GM23338 (cell line): Measurements from ENCODE around the gene EARS2. TPM values are rescaled to one million over a fixed set of nuclear protein-coding genes. Genes with fewer than 3 reads are reported as not detected.

ENCODE experiments used
- ATAC-seq: fragments of 200-7000 bp; cut with Tn5 transposase; 3 replicates; pipeline ENCODE4 v1.9.1; 2020
- DNase-seq: peaks from one replicate; pipeline ENCODE4 v3.0.0-alpha.2; 2015; ENCODE audit warnings: low spot score
- H2AFZ ChIP-seq: fragments of 200-600 bp; sonication (generic); 2 replicates; pipeline ENCODE4 v1.8.0; 2016; ENCODE audit warnings: antibody characterized with exemption, mild to moderate bottlenecking, moderate library complexity
- H3F3A ChIP-seq: fragments of 200-600 bp; sonication (generic); replicated peaks from 2 replicates; pipeline ENCODE4 v1.8.0; 2017; ENCODE audit warnings: antibody characterized with exemption, mixed run types, low read depth
- H3K27ac ChIP-seq: fragments of 200-600 bp; sonication (generic); 2 replicates; pipeline ENCODE4 v1.6.1; 2016; ENCODE audit warnings: low read depth
- H3K27me3 ChIP-seq: fragments of 200-600 bp; sonication (generic); 2 replicates; pipeline ENCODE4 v1.8.0; 2016; ENCODE audit warnings: mild to moderate bottlenecking, mixed run types, moderate library complexity; ENCODE audit not compliant: insufficient read depth
- H3K36me3 ChIP-seq: fragments of 200-600 bp; sonication (generic); 2 replicates; pipeline ENCODE4 v1.8.0; 2016; ENCODE audit warnings: mild to moderate bottlenecking; ENCODE audit not compliant: insufficient read depth
- H3K4me1 ChIP-seq: fragments of 200-600 bp; sonication (generic); 2 replicates; pipeline ENCODE4 v1.8.0; 2016; ENCODE audit warnings: mild to moderate bottlenecking, moderate library complexity; ENCODE audit not compliant: insufficient read depth
- H3K4me2 ChIP-seq: fragments of 200-600 bp; sonication (generic); 2 replicates; pipeline ENCODE4 v1.7.1; 2017; ENCODE audit warnings: mixed run types
- H3K4me3 ChIP-seq: fragments of 200-600 bp; sonication (generic); 2 replicates; pipeline ENCODE4 v1.6.1; 2016; ENCODE audit warnings: mixed run types
- H3K79me2 ChIP-seq: fragments of 200-600 bp; sonication (generic); replicated peaks from 2 replicates; pipeline ENCODE4 v1.8.0; 2017; ENCODE audit warnings: mild to moderate bottlenecking; ENCODE audit not compliant: insufficient read depth
- H3K9me2 ChIP-seq: fragments of 200-600 bp; sonication (generic); 2 replicates; pipeline ENCODE4 v1.8.0; 2017; ENCODE audit not compliant: insufficient read depth
- H4K20me1 ChIP-seq: fragments of 200-600 bp; sonication (generic); replicated peaks from 2 replicates; pipeline ENCODE4 v1.8.0; 2017; ENCODE audit warnings: mild to moderate bottlenecking; ENCODE audit not compliant: insufficient read depth
- H3K27ac Mint-ChIP-seq: 2 replicates; pipeline ENCODE4 v1.8.0; 2020; ENCODE audit warnings: inconsistent platforms, mild to moderate bottlenecking, moderate library complexity, mixed read lengths
- H3K27me3 Mint-ChIP-seq: 3 replicates; pipeline ENCODE4 v1.8.0; 2022; ENCODE audit warnings: low read depth, mild to moderate bottlenecking, moderate library complexity, mixed read lengths, inconsistent platforms; ENCODE audit not compliant: insufficient read depth, poor library complexity
- H3K36me3 Mint-ChIP-seq: 3 replicates; pipeline ENCODE4 v1.8.0; 2021; ENCODE audit warnings: low read depth, mild to moderate bottlenecking, inconsistent platforms, moderate library complexity, mixed read lengths
- H3K4me1 Mint-ChIP-seq: 3 replicates; pipeline ENCODE4 v1.8.0; 2020; ENCODE audit warnings: mild to moderate bottlenecking, inconsistent platforms, mixed read lengths
- H3K4me3 Mint-ChIP-seq: 3 replicates; pipeline ENCODE4 v1.8.0; 2021; ENCODE audit warnings: moderate library complexity, mild to moderate bottlenecking, inconsistent platforms, mixed read lengths
- H3K9me3 Mint-ChIP-seq: 3 replicates; pipeline ENCODE4 v1.8.0; 2020; ENCODE audit warnings: moderate library complexity, mild to moderate bottlenecking, inconsistent platforms, mixed read lengths
- CREB1 ChIP-seq: fragments of 250-450 bp; sonication (Bioruptor Pico); IDR thresholded peaks from 2 replicates; pipeline ENCODE4 v1.5.0; 2020; ENCODE audit warnings: low read depth, mild to moderate bottlenecking, moderate library complexity
- EZH2phosphoT487 ChIP-seq: fragments of 200-600 bp; sonication (generic); IDR thresholded peaks from one replicate; pipeline ENCODE4 v1.8.1; 2018; ENCODE audit warnings: antibody characterized with exemption; ENCODE audit not compliant: unreplicated experiment
- NANOG ChIP-seq: IDR thresholded peaks from 2 replicates; pipeline ENCODE4 v1.6.1; 2016; ENCODE audit warnings: antibody characterized with exemption, borderline replicate concordance
- POLR2AphosphoS5 ChIP-seq: IDR thresholded peaks from 2 replicates; pipeline ENCODE4 v1.6.1; 2016; ENCODE audit warnings: antibody characterized with exemption, low read depth
- STAT1 ChIP-seq: IDR thresholded peaks from one replicate; pipeline ENCODE4 v1.6.1; 2016; ENCODE audit warnings: antibody characterized with exemption; ENCODE audit not compliant: unreplicated experiment
- ZNF114 ChIP-seq: fragments of 250-450 bp; sonication (Bioruptor Pico); IDR thresholded peaks from 2 replicates; pipeline ENCODE4 v1.5.0; 2020; ENCODE audit warnings: mild to moderate bottlenecking, moderate library complexity
- ZNF331 ChIP-seq: fragments of 250-450 bp; sonication (Bioruptor Pico); IDR thresholded peaks from 2 replicates; pipeline ENCODE4 v1.5.0; 2020; ENCODE audit warnings: low read depth, mild to moderate bottlenecking, moderate library complexity
- polyA plus RNA-seq: library from polyadenylated mRNA; unstranded; fragments of >200 nt; fragmentation: Nextera tagmentation; extraction: Ambion mirVana; gene quantifications from 2 replicates; pipeline ENCODE4 v1.2.1, GENCODE V29; 2016
- total RNA-seq: library from RNA; depleted of rRNA; stranded (reverse); fragments of >200 nt; shearing (Covaris generic); gene quantifications from 2 replicates; pipeline ENCODE4 v1.2.3, GENCODE V29; 2014
- TF ChIP-seq, protein P1 (sequence below): IDR thresholded peaks from one replicate; pipeline ENCODE4 v1.6.1; 2018; ENCODE audit warnings: antibody characterized with exemption; ENCODE audit not compliant: unreplicated experiment
- TF ChIP-seq, protein P2 (sequence below): IDR thresholded peaks from 2 replicates; pipeline ENCODE4 v1.6.1; 2016; ENCODE audit warnings: antibody characterized with exemption
- TF ChIP-seq, protein P3 (sequence below), 2 experiments: fragments of 200-600 bp in 1 of 2; sonication (generic) in 1 of 2; conservative IDR thresholded peaks; 2 replicates each; pipeline versions ENCODE4 v1.5.1 to v1.6.1; 2016 to 2017; ENCODE audit warnings: antibody characterized with exemption in 2 of 2, low read depth in 2 of 2, mild to moderate bottlenecking in 2 of 2, moderate library complexity in 1 of 2

The EARS2 gene
- total and polyA plus RNA-seq, 2 experiments from 2014 or later = 22.6 to 89.1 TPM

DNA sequence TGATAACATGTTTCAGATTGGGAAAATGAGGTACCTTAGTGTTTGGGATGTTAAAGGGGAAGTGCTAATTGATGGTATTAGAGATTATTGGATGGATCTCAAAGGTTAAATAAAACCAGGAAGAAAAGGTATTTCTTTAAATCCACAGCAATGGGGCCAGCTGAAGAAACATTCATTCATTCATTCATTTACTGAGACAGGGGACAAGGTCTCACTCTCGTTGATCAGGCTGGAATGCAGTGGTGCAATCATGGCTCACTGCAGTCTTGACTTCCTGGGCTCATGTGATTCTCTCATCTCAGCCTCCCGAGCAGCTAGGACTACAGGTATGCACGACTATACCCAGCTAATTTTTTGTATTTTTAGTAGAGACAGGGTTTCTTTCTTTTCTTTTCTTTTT is 19.8 kb downstream of the EARS2 start:
- Histone ChIP-seq H3K36me3 (peaks cover 49% of the 10 kb centered on the region), H3K27me3 (no peaks in the 10 kb centered on the region), H3K4me3 (no peak overlapping the region), H4K20me1 (peaks cover 2% of the 10 kb centered on the region), H3K4me2 (no peak overlapping the region), H3K27ac (no peak overlapping the region), H3K4me1 (no peaks in the 10 kb centered on the region), H2AFZ (no peak overlapping the region), H3F3A (no peaks in the 10 kb centered on the region), H3K79me2 (no peaks in the 10 kb centered on the region), H3K9me2 (no peaks in the 10 kb centered on the region)
- H3K4me3 Mint-ChIP-seq = no peak overlapping the region
- no peak overlapping the region for H3K27ac Mint-ChIP-seq
- TF ChIP-seq, protein P1, sequence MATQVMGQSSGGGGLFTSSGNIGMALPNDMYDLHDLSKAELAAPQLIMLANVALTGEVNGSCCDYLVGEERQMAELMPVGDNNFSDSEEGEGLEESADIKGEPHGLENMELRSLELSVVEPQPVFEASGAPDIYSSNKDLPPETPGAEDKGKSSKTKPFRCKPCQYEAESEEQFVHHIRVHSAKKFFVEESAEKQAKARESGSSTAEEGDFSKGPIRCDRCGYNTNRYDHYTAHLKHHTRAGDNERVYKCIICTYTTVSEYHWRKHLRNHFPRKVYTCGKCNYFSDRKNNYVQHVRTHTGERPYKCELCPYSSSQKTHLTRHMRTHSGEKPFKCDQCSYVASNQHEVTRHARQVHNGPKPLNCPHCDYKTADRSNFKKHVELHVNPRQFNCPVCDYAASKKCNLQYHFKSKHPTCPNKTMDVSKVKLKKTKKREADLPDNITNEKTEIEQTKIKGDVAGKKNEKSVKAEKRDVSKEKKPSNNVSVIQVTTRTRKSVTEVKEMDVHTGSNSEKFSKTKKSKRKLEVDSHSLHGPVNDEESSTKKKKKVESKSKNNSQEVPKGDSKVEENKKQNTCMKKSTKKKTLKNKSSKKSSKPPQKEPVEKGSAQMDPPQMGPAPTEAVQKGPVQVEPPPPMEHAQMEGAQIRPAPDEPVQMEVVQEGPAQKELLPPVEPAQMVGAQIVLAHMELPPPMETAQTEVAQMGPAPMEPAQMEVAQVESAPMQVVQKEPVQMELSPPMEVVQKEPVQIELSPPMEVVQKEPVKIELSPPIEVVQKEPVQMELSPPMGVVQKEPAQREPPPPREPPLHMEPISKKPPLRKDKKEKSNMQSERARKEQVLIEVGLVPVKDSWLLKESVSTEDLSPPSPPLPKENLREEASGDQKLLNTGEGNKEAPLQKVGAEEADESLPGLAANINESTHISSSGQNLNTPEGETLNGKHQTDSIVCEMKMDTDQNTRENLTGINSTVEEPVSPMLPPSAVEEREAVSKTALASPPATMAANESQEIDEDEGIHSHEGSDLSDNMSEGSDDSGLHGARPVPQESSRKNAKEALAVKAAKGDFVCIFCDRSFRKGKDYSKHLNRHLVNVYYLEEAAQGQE = no peak
- TF ChIP-seq NANOG (no peak), ZNF331 (CRISPR knock-in tag) (no peak), POLR2AphosphoS5 (no peak), STAT1 (no peak)
- TF ChIP-seq, protein P2, sequence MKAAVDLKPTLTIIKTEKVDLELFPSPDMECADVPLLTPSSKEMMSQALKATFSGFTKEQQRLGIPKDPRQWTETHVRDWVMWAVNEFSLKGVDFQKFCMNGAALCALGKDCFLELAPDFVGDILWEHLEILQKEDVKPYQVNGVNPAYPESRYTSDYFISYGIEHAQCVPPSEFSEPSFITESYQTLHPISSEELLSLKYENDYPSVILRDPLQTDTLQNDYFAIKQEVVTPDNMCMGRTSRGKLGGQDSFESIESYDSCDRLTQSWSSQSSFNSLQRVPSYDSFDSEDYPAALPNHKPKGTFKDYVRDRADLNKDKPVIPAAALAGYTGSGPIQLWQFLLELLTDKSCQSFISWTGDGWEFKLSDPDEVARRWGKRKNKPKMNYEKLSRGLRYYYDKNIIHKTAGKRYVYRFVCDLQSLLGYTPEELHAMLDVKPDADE = no peak
- H3K27me3 Mint-ChIP-seq = peaks cover 8% of the 10 kb centered on the region
- H3K9me3 Mint-ChIP-seq = no peaks in the 10 kb centered on the region
- ATAC-seq (no peak), DNase-seq (no peak)
- no peaks in the 10 kb centered on the region for H3K4me1 Mint-ChIP-seq
- H3K36me3 Mint-ChIP-seq = peaks cover 61% of the 10 kb centered on the region

DNA sequence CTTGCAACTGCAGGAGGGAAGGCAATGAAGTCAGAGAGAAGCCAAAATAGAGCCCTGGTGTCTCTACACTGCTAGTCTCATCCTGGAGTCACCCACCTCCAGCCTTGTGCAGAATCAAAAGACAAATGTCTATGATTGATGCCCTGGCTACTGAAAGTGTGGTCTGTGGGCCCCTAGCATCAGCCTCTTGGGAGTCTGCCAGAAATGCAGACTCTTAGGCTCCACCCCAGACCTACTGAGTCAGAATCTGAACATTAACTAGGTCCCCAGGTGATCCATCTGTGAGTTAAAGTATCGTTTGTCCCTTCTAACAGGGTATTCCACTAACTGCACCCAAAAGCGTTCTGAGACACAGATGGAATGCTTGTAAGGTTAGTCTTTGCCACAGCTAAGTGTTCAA is 21.2 kb downstream of the EARS2 start:
- no peak overlapping the region for H3K27ac ChIP-seq
- ATAC-seq (no peak), DNase-seq (no peak)
- H3K36me3 ChIP-seq = peaks cover 47% of the 10 kb centered on the region
- H2AFZ ChIP-seq = no peak overlapping the region
- H4K20me1 ChIP-seq = peaks cover 2% of the 10 kb centered on the region
- Mint-ChIP-seq H3K36me3 (peaks cover 61% of the 10 kb centered on the region), H3K4me1 (no peaks in the 10 kb centered on the region), H3K4me3 (no peak overlapping the region), H3K27ac (no peak overlapping the region), H3K9me3 (no peaks in the 10 kb centered on the region), H3K27me3 (peaks cover 8% of the 10 kb centered on the region)
- H3K79me2 ChIP-seq = no peaks in the 10 kb centered on the region
- H3K27me3 ChIP-seq = no peaks in the 10 kb centered on the region
- no peaks in the 10 kb centered on the region for H3F3A ChIP-seq
- H3K4me3 ChIP-seq = no peak overlapping the region
- H3K4me2 ChIP-seq = no peak overlapping the region
- TF ChIP-seq CREB1 (CRISPR knock-in tag) (no peak), POLR2AphosphoS5 (no peak), EZH2phosphoT487 (no peak), ZNF114 (CRISPR knock-in tag) (no peak)
- TF ChIP-seq, protein P2 = no peak
- TF ChIP-seq, protein P3, sequence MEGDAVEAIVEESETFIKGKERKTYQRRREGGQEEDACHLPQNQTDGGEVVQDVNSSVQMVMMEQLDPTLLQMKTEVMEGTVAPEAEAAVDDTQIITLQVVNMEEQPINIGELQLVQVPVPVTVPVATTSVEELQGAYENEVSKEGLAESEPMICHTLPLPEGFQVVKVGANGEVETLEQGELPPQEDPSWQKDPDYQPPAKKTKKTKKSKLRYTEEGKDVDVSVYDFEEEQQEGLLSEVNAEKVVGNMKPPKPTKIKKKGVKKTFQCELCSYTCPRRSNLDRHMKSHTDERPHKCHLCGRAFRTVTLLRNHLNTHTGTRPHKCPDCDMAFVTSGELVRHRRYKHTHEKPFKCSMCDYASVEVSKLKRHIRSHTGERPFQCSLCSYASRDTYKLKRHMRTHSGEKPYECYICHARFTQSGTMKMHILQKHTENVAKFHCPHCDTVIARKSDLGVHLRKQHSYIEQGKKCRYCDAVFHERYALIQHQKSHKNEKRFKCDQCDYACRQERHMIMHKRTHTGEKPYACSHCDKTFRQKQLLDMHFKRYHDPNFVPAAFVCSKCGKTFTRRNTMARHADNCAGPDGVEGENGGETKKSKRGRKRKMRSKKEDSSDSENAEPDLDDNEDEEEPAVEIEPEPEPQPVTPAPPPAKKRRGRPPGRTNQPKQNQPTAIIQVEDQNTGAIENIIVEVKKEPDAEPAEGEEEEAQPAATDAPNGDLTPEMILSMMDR (conservative IDR thresholded peaks at IDR 0.05; ENCODE audit: low read depth in 2 of 2) = no peak
- no peaks in the 10 kb centered on the region for H3K4me1 ChIP-seq
- no peaks in the 10 kb centered on the region for H3K9me2 ChIP-seq
